UCSD-AML1 (cell line): Measurements from ENCODE around the gene SLC7A6.
"Not testable (repeated sequence)": the region's sequence is repeated elsewhere in the genome, so short reads cannot be mapped to it uniquely, and the experiment has no call there.

Experiments used
- DNase-seq: peaks from one replicate; lab custom pipeline; 2025; ENCODE audit not compliant: unreplicated experiment; lab: John Stamatoyannopoulos, UW

The SLC7A6 gene

GRCh38 chr16:68281368-68282063, 17.2 kb downstream of the SLC7A6 start:
- no peak for DNase-seq

DNA sequence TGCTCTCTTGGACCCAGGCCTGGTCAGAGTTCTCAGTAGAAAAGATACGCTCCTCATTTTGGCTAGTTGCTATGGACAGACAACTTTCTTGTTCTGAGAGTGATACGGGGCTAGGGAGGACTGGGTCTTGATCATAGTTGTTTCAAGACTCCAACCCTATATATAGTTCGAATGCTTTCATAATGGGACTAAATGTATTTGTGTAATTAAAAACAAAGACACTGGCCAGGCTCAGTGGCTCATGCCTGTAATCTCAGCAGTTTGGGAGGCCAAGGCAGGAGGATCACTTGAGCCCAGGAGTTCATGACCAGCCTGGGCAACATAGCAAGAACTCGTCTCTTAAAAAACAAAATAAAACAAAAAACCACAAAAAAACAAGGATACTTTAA, 17.7 kb downstream of the SLC7A6 start:
- no peak for DNase-seq

DNA sequence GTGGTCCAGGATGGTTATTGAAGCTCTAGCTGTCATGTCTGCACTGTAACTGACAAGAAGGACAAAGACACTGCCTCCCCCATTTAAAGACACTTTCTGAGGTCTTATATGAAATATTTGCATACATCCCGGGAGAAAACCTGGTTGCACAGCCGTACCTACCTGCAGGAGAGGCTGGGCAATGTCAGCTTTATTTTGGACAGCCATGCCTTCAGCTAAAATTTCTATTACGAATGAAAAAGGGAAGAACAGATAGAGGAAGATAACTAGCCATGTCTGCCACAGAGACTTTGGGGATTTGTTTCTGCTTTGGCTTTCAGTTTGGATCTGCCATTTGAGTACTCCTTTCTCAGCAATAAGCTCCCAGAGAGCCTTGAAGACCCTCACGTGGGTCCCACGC, 19.0 kb downstream of the SLC7A6 start:
- DNase-seq: no peak

DNA sequence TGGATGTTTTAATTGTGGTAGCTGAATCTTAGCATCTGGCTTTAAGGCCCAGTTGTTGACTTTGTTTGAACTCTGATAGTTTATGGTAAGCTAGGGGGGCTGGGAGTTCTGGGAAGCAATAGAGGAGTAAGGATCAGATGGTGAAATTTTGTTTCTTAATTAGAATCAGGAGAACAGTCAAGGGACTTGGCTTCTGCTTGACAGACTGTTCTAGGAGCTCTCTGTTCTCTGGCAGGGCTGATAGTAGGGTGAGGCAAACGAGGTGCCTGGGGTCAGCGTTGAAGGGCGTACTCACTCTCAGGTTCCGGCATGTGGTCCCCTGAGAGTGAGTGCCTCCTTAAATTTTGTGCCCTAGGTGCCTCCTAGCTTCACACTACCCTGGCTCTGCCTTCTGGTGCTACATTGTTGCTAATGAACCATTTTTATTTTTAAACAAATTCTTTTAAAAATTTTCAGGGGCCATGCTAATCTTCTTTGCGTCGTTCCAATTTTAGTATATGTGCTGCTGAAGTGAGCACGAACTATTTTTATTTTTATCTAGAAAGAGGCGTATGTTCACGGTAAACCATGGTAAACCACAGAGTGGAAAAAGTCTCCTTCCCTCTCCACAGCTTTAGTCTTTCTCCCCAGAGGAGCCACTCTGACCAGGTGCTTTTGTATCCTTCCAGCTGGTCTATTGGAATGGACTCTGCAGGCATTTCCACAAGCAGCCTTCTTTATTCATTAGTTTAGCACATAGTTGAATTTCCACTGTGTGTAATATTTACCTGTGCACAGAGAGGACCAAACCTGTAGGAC, 19.7 kb downstream of the SLC7A6 start:
- no peak for DNase-seq

DNA sequence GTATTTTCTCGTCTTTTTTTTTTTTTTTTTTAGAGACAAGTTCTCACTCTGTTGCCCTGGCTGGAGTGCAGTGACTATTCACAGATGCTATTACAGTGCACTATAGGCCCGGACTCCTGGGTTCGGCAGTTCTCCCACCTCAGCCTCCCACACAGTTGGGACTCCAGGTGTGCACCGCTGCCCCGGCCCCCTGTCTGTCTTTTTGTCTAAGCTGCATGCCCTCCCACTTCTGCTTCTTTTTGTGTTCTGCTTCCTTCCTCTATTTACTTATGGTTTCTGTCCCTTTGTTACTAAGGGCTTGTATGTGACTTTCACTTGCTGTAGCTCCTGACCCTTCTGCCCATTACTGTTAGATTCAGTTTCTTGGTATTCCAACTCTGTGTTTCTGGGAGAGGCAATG, 20.5 kb downstream of the SLC7A6 start:
- peak; percentile 40 for DNase-seq

GRCh38 chr16:68285683-68286082, 21.4 kb downstream of the SLC7A6 start:
- no peak for DNase-seq

GRCh38 chr16:68286153-68287074, 22.1 kb downstream of the SLC7A6 start:
- no peak for DNase-seq

DNA sequence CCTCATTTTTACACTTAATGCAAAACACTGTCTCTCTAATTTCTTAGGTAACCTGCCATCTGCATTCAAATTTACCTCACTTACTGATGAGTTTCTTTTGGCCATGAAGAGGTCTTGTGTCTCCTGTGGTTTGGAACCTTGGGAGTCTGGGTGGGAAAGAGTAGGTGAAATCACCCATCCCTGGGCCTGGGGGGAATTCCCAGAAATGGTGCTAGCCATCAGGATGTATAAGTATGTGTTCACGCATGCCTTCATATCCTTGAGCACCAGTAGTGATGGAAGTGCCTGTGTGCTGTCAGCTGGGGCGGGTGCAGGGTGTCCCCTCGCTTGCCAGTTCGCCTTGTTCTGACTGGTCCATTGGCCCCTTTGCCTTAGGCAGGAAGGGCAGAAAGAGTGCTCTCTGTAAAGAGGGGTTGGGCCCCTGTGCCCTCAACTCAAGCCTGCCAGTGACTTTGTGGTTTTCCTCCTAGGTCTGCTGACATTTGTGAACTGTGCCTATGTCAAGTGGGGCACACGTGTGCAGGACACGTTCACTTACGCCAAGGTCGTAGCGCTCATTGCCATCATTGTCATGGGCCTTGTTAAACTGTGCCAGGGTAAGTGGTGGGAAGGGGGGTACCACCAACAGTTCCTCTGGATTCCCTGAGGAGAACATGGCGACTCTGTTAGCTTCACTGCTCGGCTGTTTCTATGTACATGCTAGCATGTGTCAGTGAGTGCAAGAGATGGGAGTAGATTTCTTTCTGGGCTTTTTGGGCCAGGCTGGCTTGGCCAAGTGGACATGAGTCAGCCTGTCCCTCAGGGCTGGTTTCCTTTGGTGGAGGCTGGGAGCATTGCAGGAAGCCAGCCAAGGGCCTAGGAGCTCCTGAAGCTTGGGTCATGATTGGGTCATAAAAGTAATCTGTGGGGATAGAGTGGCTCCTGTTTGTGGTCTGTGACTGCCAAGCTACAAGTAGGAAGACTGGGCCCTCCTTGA, 23.2 kb downstream of the SLC7A6 start:
- DNase-seq: peak; percentile 43

DNA sequence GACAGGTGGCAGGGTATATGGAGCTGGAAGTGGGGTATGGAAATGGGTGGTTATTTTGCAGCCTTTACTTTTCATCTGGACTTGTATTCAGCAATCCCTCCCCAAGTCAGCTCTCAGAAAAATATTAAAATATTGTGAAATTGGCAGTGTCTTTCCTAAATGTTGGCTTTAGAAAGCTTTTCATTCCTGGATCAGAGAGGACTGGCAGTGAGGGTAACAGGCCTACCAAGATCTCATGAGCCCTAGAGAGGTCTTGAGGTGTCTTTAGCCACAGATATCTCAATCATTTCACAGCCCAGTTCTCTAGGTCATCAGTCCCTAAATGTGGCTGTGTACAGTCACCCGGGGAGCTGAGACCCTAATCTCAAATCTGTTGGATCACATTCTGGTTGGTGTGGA, 23.9 kb downstream of the SLC7A6 start:
- DNase-seq: no peak

- DNase-seq: not testable (repeated sequence)
These were observed 24.5 kb downstream of the SLC7A6 start for GRCh38 chr16:68288796-68289195.

- no peak for DNase-seq
These were observed 24.9 kb downstream of the SLC7A6 start for GRCh38 chr16:68289202-68289601.

GRCh38 chr16:68289621-68290329, 25.4 kb downstream of the SLC7A6 start:
- DNase-seq: peak; percentile 73

GRCh38 chr16:68290450-68290849, 26.1 kb downstream of the SLC7A6 start:
- DNase-seq: no peak

GRCh38 chr16:68291227-68291626, 26.9 kb downstream of the SLC7A6 start:
- DNase-seq: no peak

DNA sequence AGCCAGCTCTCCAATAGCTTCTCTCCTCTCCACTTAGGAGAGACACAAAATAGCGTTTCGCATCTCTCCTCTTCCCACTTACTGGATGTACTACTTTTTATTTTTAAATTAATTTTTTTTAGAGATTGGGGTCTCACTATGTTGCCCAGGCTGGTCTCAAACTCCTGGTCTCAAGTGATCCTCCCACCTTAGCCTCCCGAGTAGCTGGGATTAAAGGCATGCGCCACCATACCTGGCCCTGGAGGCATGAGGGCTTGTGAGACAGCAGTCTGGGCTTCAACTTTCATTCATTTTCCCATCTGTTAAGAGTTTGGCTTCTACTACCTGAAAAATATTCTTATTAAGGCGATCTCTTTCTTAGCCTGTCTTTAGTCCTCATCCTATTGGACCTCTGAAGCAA, 28.1 kb downstream of the SLC7A6 start:
- no peak for DNase-seq

- no peak for DNase-seq
These were observed 32.0 kb downstream of the SLC7A6 start for GRCh38 chr16:68296291-68296690.

DNA sequence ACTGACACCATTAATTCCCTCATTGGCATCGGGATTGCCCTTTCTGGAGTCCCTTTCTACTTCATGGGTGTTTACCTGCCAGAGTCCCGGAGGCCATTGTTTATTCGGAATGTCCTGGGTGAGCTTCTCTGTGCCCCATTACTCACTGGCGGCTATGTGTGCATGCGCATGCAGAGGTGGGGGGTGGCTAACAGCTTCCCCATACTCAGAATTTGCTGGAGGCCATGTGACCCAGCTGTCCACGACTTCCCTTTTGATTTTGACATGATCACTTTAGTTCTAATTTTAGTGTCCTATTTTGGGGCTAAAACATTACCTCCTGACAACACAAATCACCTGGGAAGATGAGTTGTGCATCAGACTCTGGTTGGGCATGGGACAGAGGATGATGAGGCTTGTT, 32.4 kb downstream of the SLC7A6 start:
- DNase-seq: no peak

DNA sequence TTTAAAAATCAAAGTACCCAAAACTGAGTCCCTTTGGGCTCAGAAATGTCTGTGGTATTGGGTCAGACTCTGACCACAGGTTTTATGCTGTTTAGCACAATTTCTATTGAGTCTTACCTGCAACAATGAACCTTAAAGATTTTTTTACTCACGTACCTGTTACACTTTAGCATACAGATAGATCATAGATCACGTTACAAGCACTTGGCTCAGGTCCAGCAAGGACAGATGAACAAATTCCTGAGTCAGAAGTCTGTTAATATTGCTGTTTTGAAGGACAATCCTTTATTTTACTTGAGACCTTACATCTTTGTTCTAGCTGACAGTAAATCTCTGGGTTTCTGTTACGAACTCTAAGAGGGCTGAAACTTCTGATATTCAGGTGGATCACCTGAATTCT, 33.6 kb downstream of the SLC7A6 start:
- no peak for DNase-seq

GRCh38 chr16:68298312-68298711, 34.0 kb downstream of the SLC7A6 start:
- no peak for DNase-seq
